ENCODE results near the gene PPP3CA.

The PPP3CA gene

DNA sequence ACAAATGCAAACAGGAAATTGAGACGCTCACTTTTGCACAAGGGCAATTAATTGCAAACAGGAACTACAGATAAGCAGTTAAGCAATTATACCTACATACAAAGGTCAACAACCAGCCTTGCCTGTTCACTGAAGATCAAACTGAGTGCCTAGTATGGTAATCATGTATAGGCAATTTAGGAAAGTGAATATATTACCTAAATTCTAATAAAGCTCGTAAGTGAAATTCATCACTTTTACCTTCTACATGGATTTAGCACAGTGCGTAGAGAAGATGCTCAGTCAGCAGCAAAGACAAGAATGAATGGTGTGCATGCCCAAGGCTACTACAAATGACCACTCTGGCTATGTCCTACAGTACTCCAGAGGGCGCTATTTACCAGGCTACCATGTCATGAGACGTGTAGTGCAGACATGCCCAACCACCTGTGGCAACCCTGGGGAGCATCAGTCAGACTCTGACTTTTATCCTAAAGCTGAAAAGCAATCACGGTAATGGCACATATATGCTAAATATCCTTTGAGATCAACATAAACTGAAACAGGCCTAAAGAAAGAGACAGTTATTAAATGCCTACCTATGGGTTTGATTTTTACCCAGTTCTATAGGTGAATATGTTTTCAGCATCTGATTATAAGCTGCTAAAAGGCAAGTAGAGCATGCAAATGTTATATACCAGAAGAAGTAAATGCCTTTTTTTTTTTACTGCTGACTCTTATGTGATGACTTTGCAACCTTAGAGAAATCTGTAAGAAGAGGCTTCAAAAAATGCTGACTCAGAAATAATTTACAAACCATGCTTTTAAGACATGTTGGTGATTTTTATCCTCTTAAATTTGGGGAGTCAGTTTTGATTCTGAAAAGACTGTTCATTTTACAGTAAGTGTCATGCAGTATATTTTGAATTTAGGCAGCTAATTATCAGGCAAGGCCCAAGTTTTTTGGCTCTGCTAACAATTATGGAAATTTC is 178.0 kb downstream of the PPP3CA start:
- DNase-seq, result peak; percentile 63

- DNase-seq, result no peak
Measured at GRCh38 chr4:101163936-101164335, 183.4 kb downstream of the PPP3CA start.

- DNase-seq, result no peak
Measured at GRCh38 chr4:101162990-101163380, 184.3 kb downstream of the PPP3CA start.

DNA sequence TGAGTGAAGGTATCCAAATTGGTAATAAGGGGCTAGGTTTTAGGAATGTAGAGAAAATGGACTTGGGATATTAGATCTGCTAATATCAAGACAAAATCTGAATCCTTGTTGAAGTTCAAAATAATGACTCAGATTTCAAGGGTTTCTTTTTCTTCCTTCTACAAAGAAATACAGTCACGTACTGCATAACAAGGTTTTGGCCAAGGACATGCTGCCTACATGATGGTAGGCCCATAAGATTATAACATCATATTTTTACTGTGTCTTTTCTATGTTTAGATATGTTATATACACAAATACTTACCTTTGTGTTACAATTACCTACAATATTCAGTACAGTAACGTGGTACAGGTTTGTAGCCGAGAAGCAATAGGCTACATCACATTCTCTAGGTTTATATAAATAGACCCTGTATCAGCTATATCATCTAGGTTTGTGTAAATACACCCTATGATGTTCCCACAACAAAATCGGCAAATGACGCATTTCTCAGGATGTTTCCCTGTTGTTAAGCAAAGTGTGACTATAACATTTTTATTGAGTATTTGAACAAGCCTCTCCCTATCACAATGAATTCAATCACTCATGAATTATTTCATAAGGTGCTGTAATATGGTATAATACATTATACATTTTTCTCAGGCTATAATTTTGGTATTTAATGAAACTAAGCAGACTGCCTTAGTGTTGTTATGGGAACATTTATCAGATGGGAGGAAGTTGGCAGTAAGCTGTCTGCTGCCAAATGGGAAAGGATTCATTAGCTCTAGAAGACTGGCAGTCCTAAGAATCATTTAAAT is 186.3 kb downstream of the PPP3CA start:
- no peak for DNase-seq

DNA sequence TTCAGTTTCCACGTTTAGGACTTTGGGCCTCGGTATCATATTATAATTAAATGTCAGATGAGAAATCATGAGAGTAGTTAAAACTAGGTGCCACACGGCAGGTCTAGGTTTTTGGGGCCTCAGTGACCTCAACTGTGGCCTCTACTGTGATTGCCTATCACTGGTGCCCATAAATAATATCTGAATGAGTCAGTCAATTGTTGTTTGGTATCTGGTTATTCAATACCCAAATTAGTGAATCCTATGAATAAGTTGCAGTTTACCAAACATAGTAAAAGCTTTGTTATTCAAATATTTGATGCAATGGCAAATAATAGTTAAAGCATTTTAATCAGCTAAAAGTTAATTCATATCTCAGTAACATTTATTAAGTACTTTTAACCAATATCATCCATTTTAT is 188.8 kb downstream of the PPP3CA start:
- no peak for DNase-seq

DNA sequence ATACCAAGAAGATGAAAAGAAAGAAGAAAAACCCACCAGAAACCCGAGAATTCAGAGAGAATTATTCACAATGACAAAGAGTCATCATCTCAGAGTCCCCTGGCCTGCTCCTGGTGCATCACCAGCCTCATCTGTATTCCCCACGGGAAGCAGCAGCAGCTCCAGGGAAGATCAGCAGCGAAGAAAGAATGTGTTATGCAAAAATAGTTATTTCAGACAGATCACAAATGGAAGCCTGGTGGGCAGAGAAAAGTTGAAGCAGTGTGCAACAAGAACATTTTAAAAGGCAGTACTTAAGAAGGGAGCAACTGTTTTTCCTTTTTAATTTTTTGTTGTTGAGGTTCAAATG is 189.2 kb downstream of the PPP3CA start:
- DNase-seq, result no peak

- no peak for DNase-seq
Measured at GRCh38 chr4:101157415-101158133, 189.8 kb downstream of the PPP3CA start.

DNA sequence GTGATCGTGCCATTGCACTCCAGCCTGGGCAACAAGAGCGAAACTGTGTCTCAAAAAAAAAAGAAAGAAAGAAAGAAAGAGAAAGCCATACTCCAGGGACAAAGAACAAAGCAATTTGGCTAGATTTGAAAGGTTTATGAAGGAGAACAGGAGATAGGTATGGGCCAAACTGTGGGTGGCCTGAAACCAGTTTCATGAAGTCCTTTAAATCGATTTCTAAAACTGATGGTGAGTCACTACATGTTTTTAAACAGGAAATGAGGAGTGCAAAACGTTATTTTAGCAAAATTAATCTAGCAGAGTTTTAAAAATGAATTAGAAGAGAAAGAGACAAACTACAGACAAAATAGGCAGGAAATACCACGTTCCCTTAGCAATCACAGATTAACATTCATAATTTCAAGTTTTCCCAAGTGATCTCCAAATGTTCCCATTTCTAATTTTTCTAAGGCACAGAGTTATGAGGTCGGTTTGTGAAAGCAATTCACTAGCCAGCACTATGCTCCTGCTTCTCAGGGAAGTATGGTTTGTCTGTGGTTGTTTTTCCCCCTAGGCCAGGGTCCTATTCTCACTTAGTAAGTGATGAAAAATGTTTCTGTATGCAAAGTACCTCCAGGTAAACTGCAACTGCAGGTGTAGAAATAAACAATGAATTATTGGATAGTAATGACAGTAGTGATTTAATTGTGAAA is 190.6 kb downstream of the PPP3CA start:
- DNase-seq, result no peak

DNA sequence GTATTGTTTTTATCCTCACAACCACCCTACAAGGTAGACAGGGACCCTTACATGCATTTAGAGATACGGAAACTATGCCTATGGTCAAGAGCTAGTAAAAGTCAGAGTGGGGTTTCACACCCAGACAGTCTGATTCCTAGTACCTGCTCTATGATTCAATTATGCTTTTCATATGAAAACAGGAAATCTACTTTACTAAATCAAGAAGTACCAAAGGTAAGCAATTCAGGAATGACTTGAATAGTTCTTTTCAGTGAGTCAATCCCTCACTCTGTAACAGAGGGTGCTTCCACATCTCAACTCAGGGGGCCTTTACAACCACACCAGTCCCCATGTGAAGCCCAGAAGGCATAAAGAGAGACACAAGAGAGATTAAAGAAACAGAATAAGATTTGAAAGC is 191.4 kb downstream of the PPP3CA start:
- peak; percentile 15 for DNase-seq

- no peak for DNase-seq
Measured at GRCh38 chr4:101155368-101155767, 192.0 kb downstream of the PPP3CA start.

- DNase-seq, result no peak
Measured at GRCh38 chr4:101153653-101154052, 193.7 kb downstream of the PPP3CA start.

- DNase-seq, result no peak
Measured at GRCh38 chr4:101152521-101152920, 194.8 kb downstream of the PPP3CA start.

GRCh38 chr4:101148551-101148950 is 198.8 kb downstream of the PPP3CA start:
- DNase-seq, result no peak

GRCh38 chr4:101147283-101147682 is 200.0 kb downstream of the PPP3CA start:
- no peak for DNase-seq

DNA sequence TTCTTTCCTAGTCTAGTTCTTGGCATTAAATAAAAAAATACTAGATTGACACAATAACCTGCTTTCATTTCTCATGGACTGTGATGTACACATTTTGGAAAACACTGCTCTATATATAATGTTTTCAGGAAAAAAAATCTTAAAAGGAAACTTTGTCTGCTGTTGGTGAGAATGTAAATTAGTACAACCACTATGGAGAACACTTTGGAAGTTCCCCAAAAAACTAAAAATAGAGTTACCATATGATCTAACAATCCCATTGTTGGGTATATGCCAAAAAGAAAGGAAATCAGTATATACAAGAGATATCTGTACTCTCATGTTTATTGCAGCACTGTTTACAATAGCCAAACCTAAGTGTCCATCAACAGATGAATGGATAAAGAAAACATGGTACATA is 202.3 kb downstream of the PPP3CA start:
- DNase-seq, result no peak

- no peak for DNase-seq
Measured at GRCh38 chr4:101142259-101142658, 205.1 kb downstream of the PPP3CA start.

DNA sequence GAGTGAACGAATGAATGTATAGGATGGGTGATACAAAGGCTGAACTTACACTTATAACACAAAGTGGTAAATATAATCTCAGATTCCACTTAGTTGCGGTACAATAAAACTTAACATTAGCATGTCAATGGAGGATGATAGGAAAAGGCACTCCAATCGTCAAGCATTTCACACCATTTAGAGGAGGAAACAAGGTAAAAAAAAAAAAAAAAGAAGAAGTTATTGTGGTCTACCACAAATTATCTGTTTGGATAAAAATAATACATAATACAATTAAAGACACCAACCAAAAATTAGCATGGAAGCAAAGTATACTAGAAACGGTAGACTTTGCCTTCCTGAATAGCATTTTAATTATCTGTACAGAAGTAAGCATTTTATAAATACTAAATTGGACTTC is 205.5 kb downstream of the PPP3CA start:
- DNase-seq, result no peak

DNA sequence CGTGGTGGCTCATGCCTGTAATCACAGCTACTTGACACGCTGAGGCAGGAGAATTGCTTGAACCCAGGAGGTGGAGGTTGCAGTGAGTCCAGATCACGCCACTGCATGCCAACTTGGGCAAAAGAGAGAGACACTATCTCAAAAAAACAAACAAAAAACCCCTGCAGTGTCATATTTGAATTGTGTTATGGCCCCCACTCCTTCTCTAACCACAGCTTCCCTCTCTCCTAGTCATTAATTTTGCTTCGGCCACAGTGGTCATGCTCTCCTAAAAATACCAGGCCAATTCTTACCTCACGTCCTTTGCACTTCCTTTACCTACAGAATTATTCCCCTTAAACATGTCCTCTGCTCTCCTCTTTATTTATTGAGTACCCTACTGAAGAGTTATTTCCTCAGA is 206.1 kb downstream of the PPP3CA start:
- DNase-seq, result no peak

DNA sequence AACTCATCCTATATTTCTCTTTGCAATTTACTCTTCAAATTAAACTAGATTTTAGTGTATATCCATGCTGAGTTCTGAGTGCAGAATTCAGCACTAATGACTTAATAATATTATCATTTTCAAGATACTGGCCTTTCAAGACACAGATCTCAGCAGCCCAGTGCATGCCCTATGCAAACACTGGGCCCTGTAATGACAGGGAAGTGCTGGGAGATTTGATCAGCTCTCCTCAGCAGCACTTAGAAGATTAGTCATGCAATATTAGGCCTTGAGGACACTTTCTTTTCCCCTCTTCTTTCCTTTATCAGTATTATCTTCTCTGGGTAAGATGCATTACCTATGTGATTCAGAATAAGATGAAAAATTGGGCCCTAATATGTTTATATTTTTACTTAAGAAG is 207.1 kb downstream of the PPP3CA start:
- DNase-seq, result no peak

GRCh38 chr4:101136373-101137370 is 210.7 kb downstream of the PPP3CA start:
- DNase-seq, result no peak

GRCh38 chr4:101135371-101136010 is 211.8 kb downstream of the PPP3CA start:
- no peak for DNase-seq

Data from stimulated activated CD4-positive, alpha-beta T cell treated with anti-CD3 and anti-CD28 coated beads, Interleukin-1b, Interleukin-23, amount 100 ng/mL, for 48 hours (primary cell).